NCI-H446 treated with DMSO at 0.1 percent for 48 hours (cell line): ENCODE results near the gene B4GALT2.

ENCODE experiments used
- DNase-seq: peaks from one replicate; lab custom pipeline; 2025; lab: John Stamatoyannopoulos, UW

B4GALT2 gene

DNA sequence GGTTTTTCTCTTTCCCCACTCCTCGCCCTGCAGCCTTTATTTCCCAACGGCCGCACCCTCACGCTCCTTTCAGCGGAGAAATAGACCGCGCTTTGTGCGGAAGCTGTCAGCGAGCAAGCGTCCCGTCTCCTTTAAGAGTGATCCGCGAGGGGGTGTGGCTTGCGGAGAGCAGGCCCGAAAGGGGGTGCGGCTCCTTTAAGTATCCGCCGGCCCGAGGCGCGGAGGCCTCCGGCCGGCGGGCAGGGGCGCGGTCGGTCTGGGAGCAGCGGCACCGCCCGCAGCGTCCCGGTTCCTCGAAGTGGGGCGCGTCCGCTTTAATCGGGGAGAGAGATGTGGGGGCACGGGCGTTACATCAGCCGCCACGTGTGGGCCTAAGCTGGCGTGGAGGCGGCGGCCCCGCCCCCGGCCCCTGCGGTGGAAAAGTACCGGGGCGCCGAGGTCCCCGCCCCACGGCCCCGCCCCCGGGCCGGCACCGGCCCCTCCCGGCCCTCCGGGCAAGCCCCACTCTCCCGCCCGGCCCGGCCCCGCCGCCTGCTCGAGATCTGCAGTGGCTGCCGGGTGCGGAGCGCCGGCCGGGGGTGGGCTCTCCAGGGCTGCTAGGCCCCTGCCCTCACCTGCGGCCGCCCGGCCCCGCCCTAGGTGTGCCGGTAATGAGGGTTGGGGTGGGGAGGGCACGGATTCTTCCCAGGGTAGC is 51.0 kb downstream of the B4GALT2 start:
- DNase-seq: peak; percentile 65

DNA sequence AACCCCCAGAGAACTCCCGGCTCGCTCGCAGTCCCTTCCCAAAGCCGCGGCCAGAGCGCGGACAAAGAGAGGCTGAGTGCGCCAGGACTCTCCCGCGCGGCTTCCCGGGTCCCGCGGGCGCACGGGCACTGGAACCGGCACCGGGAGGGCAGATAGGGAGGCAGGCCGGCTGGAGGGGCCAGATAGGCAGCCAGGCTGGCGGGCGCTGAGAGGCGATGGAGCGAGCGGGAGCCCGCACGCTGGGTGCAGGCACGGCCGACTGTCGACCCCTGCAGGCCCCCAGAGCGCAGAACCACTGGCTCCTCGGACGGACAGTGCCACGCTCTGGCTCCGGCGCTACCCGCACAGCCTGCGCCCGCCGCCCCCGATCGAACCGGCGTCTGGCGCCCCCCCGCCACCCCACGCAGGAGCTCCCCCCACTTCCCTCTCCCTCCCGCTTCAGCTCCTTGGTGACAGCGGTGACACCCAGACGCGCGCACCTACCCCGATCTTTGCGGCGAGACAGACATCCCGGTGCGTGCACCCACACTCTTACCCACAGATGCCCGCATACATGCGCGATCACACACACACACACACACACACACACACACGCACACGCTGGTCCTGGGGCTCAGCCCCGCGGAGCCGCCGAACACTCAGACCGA is 51.7 kb downstream of the B4GALT2 start:
- no peak for DNase-seq

GRCh38 chr1:44031252-44032169 is 52.5 kb downstream of the B4GALT2 start, which contains the start of gene SLC6A9:
SLC6A9 (minus strand) TSS chr1:44031462; CDS start chr1:44024277, 7,185 bp downstream.
- no peak for DNase-seq

GRCh38 chr1:44032170-44032790 is 53.3 kb downstream of the B4GALT2 start:
- no peak for DNase-seq

- no peak for DNase-seq
Measured at GRCh38 chr1:44033041-44033575, 54.1 kb downstream of the B4GALT2 start.

GRCh38 chr1:44033756-44034155 is 54.7 kb downstream of the B4GALT2 start:
- DNase-seq: no peak

DNA sequence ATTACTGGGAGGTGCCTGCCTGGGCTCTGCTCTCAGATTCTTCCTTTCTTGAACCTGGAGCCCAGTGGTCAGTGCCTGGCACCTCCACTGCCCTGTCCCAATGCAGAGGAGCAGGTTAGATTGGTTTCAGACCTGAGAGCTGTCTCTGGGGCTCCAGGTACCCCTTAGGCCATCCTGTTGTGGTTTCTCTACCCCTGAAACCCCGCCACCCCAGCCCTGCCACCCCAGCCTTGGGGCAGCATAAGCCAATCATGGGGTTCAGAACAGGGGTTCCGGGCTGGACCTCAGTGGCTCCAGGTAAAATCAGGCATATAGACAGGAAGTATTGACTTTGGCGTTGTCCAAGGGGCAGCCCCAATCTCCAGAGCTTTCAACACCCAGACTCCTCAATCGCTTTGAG is 55.4 kb downstream of the B4GALT2 start:
- DNase-seq: no peak

DNA sequence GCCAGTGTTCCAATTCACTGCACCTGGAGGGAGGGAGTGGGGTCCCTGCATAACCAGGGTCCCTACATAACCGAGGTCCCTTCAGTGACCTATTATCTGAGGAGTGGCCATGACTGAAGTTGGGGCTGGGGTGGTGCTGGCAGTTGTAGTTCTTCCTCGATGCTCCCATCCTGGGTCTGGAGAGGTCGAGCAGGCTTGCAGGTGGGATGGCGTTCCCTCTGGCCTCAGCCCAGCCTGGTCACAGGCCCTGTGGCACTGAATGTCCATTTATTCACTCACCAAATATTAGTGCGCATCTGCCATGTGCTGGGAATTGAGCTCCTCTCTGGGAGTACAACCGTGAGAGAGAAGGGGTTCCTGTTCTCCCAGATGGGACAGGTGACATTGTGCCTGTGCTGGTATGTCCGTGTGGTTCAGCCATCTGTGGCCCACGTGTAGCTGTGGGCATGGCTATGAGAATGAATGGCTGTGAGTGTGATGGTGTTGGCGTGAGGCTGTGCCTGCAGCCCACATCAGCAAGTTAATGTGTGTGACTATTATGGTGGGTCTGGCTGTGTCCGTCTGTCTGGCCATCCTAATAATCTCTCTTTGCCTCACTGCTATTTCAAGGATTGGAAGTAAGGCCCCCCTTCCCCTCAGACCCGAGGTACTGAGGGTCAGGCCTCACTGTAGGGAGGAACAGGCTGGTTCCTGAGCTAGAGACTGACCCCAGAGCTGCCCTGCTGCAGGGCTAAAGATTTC is 56.1 kb downstream of the B4GALT2 start:
- no peak for DNase-seq

- DNase-seq: no peak
Measured at GRCh38 chr1:44035726-44036408, 56.9 kb downstream of the B4GALT2 start.

GRCh38 chr1:44036409-44037139 is 57.6 kb downstream of the B4GALT2 start:
- DNase-seq: peak; percentile 65

DNA sequence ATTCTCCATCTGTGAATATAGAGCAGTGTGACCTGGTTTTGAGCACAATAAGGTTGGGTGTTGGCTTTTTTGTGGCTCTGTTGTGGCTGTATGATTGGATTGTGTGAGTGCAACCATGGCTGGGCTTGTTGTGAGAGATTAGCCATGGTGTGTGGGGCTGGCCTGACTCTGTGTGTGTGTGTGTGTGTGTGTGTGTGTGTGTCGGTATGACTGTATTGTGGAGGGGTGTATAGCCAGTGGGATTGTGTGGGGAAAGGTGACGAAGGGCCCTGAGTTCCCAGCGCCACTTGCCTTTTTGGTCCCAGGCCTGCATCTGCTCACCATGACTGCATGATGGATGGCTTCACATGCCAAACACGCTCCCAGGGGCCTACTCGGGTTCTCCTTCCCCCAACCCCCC is 58.1 kb downstream of the B4GALT2 start:
- peak; percentile 25 for DNase-seq

DNA sequence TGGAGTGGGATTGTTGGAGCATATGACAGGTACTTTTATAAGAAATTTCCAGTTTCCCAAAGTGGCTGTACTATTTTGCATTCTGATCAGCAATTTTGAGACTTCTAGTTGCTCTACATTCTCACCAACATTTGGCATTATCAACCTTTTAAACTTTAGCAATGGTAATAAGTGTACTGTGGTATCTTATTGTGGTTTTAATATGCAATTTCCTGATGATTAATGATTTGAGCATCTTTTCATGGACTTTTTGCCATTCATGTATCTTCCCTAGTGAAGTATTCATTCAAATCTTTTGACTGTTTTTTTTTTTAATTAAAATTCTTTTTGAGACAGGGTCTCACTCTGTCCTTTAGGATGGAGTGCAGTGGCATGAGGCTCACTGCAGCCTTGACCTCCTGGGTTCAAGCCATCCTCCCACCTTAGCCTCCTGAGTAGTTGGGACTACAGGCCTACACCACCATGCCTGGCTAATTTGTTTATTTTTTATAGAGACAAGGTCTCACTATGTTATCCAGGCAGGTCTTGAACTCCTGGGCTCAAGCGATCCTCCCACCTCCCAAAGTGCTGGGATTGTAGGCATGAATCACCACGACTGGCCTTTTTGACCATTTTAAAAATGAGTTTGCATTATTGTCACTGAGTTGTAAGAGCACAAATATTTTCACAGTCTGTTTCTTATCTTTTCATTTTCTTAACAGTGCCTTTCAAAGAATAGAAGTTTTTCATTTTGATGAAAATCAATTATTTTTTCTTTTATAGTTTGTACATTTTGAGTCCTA is 60.1 kb downstream of the B4GALT2 start:
- DNase-seq: no peak

DNA sequence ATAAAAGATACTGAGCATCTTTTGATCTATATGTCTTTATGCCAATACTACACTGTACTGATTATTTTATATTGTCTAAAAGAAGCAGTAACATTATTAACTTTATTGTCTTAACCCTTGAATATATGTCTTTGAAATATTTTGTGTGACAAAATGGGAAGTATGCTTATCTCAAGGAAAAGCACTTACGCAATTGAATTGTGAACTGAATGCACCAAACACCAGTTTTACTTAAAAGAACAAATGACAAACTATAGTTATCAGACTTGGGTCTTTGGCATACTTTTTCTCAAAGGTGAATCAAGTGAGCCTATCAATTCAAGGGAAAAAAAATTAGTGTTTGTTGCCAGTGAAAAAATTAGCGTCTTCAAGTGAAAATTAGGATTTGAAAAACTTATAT is 61.4 kb downstream of the B4GALT2 start:
- no peak for DNase-seq
